ENCODE results near the gene MGMT. TPM values are rescaled to one million over a fixed set of nuclear protein-coding genes. Genes with fewer than 3 reads are reported as not detected.
A peak's percentile ranks its signal among the peaks of the same experiment; 100 is the strongest.

Gene MGMT
- total RNA-seq, 1 donor from 2014 or later, result 13.9 TPM

DNA sequence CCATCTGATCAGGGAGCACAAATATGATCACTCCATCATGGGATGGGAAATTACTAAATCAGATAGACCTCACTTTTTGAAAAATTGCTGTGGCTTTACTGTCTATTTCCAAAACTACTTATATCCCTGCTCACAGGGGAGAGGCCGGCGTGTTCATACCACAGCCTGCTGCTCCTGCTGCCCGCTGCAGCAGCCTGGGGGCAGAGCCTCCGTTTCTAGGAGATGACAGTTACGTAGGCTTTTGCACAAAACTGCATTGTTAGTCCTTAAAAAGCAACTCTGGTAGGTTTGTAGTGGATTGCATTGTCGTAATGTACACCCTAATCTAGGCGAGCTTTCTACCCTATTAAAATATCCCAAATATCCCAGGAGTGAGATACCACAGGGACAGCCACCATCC is 293.4 kb downstream of the MGMT start:
- no peaks in the 10 kb centered on the region for H3K27me3 Mint-ChIP-seq (ENCODE audit: low read depth)
- no peak for DNase-seq (ENCODE audit: low spot score)

DNA sequence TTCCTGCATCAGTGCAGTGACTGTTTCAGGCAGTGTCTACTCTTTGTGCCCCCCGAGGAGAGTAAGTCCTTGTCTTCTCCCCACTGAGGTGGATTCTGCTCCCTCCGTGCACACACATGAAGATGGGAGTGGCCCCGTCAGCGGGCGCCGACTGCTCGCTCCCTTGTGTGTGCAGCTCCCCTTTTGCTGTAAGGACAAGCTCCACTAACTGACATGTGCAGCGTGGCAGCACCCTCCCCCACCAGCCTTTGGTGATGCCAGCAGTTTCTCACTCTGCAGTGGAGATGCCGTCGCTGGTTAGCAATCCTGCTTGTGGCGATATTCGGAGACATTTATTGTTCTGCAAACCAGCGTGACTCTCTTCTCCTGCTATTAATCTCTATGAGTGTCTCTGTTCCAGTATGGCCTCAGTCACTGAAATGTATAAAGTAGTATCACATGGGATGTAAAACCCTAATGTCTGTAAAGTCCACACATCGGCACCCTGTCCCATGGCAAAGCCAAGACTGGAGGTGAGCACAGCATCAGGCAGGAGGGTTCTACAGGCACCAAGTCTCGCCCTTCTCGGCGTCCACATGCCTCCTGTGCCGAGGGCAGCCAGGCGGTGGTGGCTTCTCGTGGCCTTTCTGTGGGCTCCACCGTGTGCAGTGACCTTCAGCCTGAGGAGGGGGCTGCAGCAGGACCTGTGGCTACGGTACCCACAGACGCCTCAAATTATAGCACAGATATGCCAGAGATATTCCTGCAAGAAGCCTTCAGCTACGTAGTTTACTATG is 294.3 kb downstream of the MGMT start:
- H3K36me3 Mint-ChIP-seq (ENCODE audit: low read depth), result no peaks in the 10 kb centered on the region
- TF ChIP-seq, protein P1, sequence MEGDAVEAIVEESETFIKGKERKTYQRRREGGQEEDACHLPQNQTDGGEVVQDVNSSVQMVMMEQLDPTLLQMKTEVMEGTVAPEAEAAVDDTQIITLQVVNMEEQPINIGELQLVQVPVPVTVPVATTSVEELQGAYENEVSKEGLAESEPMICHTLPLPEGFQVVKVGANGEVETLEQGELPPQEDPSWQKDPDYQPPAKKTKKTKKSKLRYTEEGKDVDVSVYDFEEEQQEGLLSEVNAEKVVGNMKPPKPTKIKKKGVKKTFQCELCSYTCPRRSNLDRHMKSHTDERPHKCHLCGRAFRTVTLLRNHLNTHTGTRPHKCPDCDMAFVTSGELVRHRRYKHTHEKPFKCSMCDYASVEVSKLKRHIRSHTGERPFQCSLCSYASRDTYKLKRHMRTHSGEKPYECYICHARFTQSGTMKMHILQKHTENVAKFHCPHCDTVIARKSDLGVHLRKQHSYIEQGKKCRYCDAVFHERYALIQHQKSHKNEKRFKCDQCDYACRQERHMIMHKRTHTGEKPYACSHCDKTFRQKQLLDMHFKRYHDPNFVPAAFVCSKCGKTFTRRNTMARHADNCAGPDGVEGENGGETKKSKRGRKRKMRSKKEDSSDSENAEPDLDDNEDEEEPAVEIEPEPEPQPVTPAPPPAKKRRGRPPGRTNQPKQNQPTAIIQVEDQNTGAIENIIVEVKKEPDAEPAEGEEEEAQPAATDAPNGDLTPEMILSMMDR (IDR thresholded peaks at IDR 0.05), result no peak
- no peak overlapping the region for H3K4me3 Mint-ChIP-seq (ENCODE audit: unreplicated experiment)
- H3K9me3 Mint-ChIP-seq (ENCODE audit: low read depth), result no peaks in the 10 kb centered on the region
- H3K4me1 Mint-ChIP-seq (ENCODE audit: low read depth), result no peaks in the 10 kb centered on the region
- H3K27me3 Mint-ChIP-seq (ENCODE audit: low read depth), result no peaks in the 10 kb centered on the region
- peak; percentile 69 for DNase-seq (ENCODE audit: low spot score)
- no peak overlapping the region for H3K27ac Mint-ChIP-seq (ENCODE audit: unreplicated experiment)

More for the DNA sequence above, 293.4 kb downstream of the MGMT start:
- Mint-ChIP-seq H3K4me3 (ENCODE audit: unreplicated experiment) (no peak overlapping the region), H3K4me1 (ENCODE audit: low read depth) (no peaks in the 10 kb centered on the region), H3K27ac (ENCODE audit: unreplicated experiment) (no peak overlapping the region), H3K36me3 (ENCODE audit: low read depth) (no peaks in the 10 kb centered on the region), H3K9me3 (ENCODE audit: low read depth) (no peaks in the 10 kb centered on the region)
- TF ChIP-seq, protein P1 (IDR thresholded peaks at IDR 0.05), result no peak

DNA sequence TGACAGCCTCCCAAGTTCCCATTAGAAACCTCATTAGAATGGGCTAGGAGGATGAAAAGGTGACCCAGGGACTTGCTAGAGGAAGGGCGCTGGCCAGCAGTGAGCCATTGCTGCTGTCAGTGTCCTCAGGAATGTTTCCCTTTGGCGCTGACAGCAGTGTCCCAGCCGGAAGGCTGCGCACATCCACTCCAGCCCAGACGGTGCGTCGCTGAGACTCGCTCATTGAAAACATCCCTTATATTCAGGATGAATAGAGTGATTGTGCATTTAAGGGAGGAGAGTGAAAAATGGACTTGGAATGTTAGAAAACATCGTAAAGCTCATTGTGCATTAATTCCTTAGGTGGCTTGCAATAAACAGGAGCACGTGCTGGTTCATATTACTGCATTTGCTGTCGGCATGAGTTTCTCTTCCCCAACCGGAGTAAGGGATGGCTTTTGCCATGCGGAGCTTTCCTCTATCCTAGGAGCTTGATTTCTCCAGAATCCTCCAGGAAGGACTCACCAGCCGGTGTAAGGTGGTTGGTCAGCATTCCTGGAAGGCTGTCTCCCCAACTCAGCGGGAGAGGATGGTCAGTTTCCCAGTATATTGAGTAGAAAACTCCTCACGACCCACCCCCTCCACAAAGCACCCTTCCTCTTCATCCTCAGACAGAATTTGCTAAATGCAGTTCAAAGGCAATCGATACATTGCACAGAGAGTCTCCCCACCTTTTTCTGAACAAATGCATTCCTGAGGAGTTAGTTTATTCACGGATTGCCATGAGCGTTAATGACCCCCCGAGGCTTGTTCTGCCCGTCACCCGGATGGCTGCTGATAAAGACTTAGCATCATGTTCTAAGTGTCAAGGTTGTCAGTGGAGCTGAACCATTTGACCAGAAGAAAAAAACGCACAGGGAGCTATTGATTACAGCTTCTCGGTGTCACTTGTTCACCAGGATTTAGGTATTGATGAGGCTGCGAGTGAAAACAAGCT is 295.2 kb downstream of the MGMT start:
- Mint-ChIP-seq H3K4me3 (ENCODE audit: unreplicated experiment) (no peak overlapping the region), H3K9me3 (ENCODE audit: low read depth) (no peaks in the 10 kb centered on the region), H3K36me3 (ENCODE audit: low read depth) (no peaks in the 10 kb centered on the region), H3K27me3 (ENCODE audit: low read depth) (no peaks in the 10 kb centered on the region), H3K27ac (ENCODE audit: unreplicated experiment) (no peak overlapping the region), H3K4me1 (ENCODE audit: low read depth) (no peaks in the 10 kb centered on the region)
- TF ChIP-seq, protein P1 (IDR thresholded peaks at IDR 0.05), result no peak
- DNase-seq (ENCODE audit: low spot score), result no peak

DNA sequence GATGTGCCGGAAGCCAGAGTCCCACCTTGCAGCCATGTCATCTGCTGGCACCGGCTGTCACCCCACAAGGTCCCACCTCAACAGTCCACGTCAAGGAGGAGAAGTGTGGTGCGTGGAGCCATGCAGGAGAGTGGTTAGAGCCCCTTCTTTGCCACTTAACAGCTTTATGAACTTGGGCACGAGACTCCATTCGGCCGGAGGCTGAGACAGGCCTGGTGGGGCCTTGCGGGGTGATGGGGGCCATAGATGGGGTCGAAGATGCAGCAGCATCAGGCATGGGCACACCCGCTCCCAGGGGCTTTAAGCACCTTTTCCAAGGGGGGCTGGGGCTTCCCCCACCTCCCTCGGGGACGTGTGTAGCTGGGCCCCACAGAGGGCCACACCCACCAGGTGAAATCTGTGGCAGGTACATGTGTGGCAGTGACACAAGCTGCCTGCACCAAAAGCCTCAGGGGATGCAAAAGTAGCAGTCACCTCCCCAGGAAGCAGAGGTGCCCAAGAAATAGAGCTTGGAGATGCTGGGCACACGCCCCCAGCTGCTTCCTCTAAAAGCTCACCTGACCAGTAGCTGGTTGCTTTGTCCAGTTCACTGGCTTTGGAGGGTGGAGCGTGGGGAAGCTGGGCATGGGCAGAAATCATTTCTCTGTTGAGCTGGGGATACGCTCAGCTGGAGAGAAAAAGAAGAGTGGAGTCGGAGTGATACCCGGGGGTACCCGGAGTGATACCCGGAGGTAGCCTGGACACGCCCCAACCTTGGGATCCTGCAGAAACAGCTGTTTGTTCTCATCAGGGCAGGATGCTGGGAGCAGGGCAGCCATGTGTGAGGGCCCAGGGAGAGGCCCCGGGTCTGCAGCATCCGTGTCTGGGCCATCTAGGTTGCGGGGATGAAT is 297.2 kb downstream of the MGMT start:
- Mint-ChIP-seq H3K4me1 (ENCODE audit: low read depth) (no peaks in the 10 kb centered on the region), H3K4me3 (ENCODE audit: unreplicated experiment) (no peak overlapping the region), H3K27ac (ENCODE audit: unreplicated experiment) (no peak overlapping the region), H3K9me3 (ENCODE audit: low read depth) (no peaks in the 10 kb centered on the region), H3K27me3 (ENCODE audit: low read depth) (no peaks in the 10 kb centered on the region), H3K36me3 (ENCODE audit: low read depth) (no peaks in the 10 kb centered on the region)
- peak; percentile 68 for DNase-seq (ENCODE audit: low spot score)
- TF ChIP-seq, protein P1 (IDR thresholded peaks at IDR 0.05), result no peak

Measured in chondrocyte (in vitro differentiated cells).